Astrocyte (in vitro differentiated cells and primary cell): ENCODE measurements around the gene PIAS2. TPM values are rescaled to one million over a fixed set of nuclear protein-coding genes. Genes with fewer than 3 reads are reported as not detected.
"Not testable (repeated sequence)": the region's sequence is repeated elsewhere in the genome, so short reads cannot be mapped to it uniquely, and the experiment has no call there.

Experiments used
- DNase-seq: peaks from one replicate; pipeline ENCODE4 v3.0.0-alpha.2; 2010; ENCODE audit warnings: low read depth
- FAIRE-seq: peaks from 2 replicates; lab custom pipeline; 2011; peaks lifted over from hg19 to GRCh38; lab: Jason Lieb, UNC
- H2AFZ ChIP-seq: 2 replicates; pipeline ENCODE4 v1.6.0; 2012; ENCODE audit warnings: low read depth, low read length, inconsistent platforms
- H3K27ac ChIP-seq: 2 replicates; pipeline ENCODE4 v1.5.1; 2011; ENCODE audit warnings: low read depth, low read length, inconsistent platforms
- H3K27me3 ChIP-seq: 2 replicates; pipeline ENCODE4 v1.6.0; 2011; ENCODE audit warnings: low read length, inconsistent platforms; ENCODE audit not compliant: insufficient read depth
- H3K36me3 ChIP-seq: 2 replicates; pipeline ENCODE4 v1.5.1; 2011; ENCODE audit warnings: low read length, inconsistent platforms; ENCODE audit not compliant: insufficient read depth
- H3K4me1 ChIP-seq: 2 replicates; pipeline ENCODE4 v1.5.1; 2011; ENCODE audit warnings: low read length, inconsistent platforms; ENCODE audit not compliant: insufficient read depth
- H3K4me2 ChIP-seq: 2 replicates; pipeline ENCODE4 v1.6.0; 2012; ENCODE audit warnings: low read length, inconsistent platforms
- H3K4me3 ChIP-seq: 2 replicates; pipeline ENCODE4 v1.5.1; 2011; ENCODE audit warnings: low read depth, mild to moderate bottlenecking, low read length, inconsistent platforms; ENCODE audit not compliant: insufficient read depth
- H3K79me2 ChIP-seq: 2 replicates; pipeline ENCODE4 v1.6.0; 2012; ENCODE audit warnings: mild to moderate bottlenecking, low read length, inconsistent platforms; ENCODE audit not compliant: insufficient read depth
- H3K9ac ChIP-seq: 2 replicates; pipeline ENCODE4 v1.6.0; 2012; ENCODE audit warnings: mild to moderate bottlenecking, low read length, inconsistent platforms
- H3K9me3 ChIP-seq: 2 replicates; pipeline ENCODE4 v1.5.1; 2012; ENCODE audit warnings: low read depth, mild to moderate bottlenecking, low read length, inconsistent platforms; ENCODE audit not compliant: insufficient read depth
- H4K20me1 ChIP-seq: 2 replicates; pipeline ENCODE4 v1.6.0; 2012; ENCODE audit warnings: low read length, inconsistent platforms; ENCODE audit not compliant: insufficient read depth
- H3K27ac Mint-ChIP-seq: one replicate; pipeline ENCODE4 v1.8.0; 2021; ENCODE audit warnings: mild to moderate bottlenecking, mixed read lengths; ENCODE audit not compliant: unreplicated experiment
- H3K27me3 Mint-ChIP-seq: one replicate; pipeline ENCODE4 v1.8.0; 2021; ENCODE audit warnings: low read depth, mixed read lengths; ENCODE audit not compliant: unreplicated experiment
- H3K36me3 Mint-ChIP-seq: one replicate; pipeline ENCODE4 v1.8.0; 2021; ENCODE audit warnings: low read depth, mixed read lengths; ENCODE audit not compliant: unreplicated experiment
- H3K4me1 Mint-ChIP-seq: one replicate; pipeline ENCODE4 v1.8.0; 2021; ENCODE audit warnings: low read depth, mixed read lengths; ENCODE audit not compliant: unreplicated experiment
- H3K4me3 Mint-ChIP-seq: one replicate; pipeline ENCODE4 v1.8.0; 2021; ENCODE audit warnings: mild to moderate bottlenecking, moderate library complexity, mixed read lengths; ENCODE audit not compliant: unreplicated experiment
- H3K9me3 Mint-ChIP-seq: one replicate; pipeline ENCODE4 v1.8.0; 2021; ENCODE audit warnings: mild to moderate bottlenecking, mixed read lengths; ENCODE audit not compliant: unreplicated experiment
- CTCF ChIP-seq: IDR thresholded peaks from 2 replicates; pipeline ENCODE4 v1.5.1; 2011; ENCODE audit warnings: low read depth, mild to moderate bottlenecking, inconsistent platforms, low read length, moderate library complexity; ENCODE audit not compliant: insufficient read depth
- EZH2 ChIP-seq: IDR thresholded peaks from 2 replicates; pipeline ENCODE4 v1.6.1; 2012; ENCODE audit warnings: mild to moderate bottlenecking, low read length, inconsistent platforms; ENCODE audit not compliant: insufficient read depth
- total RNA-seq: library from RNA; stranded (reverse); gene quantifications from 2 replicates; pipeline ENCODE4 v1.2.1, GENCODE V29; 2021

The PIAS2 gene
- total RNA-seq, 1 donor from 2014 or later = 29.3 TPM

GRCh38 chr18:46867367-46868143 is 49.8 kb downstream of the PIAS2 start:
- Histone ChIP-seq H3K36me3 (no peaks in the 10 kb centered on the region), H3K4me2 (no peak overlapping the region), H3K9me3 (peaks cover 9% of the 10 kb centered on the region), H3K27me3 (no peaks in the 10 kb centered on the region), H3K9ac (no peak overlapping the region), H3K79me2 (peaks cover 13% of the 10 kb centered on the region), H4K20me1 (peaks cover 30% of the 10 kb centered on the region), H2AFZ (no peak overlapping the region), H3K4me3 (no peak overlapping the region), H3K27ac (no peak overlapping the region), H3K4me1 (no peaks in the 10 kb centered on the region)
- FAIRE-seq = no peak
- H3K27ac Mint-ChIP-seq = no peak overlapping the region
- H3K4me1 Mint-ChIP-seq = peaks cover 5% of the 10 kb centered on the region
- H3K9me3 Mint-ChIP-seq = peaks cover 14% of the 10 kb centered on the region
- no peaks in the 10 kb centered on the region for H3K27me3 Mint-ChIP-seq
- peaks cover 20% of the 10 kb centered on the region for H3K36me3 Mint-ChIP-seq
- no peak for DNase-seq
- H3K4me3 Mint-ChIP-seq = no peak overlapping the region
- no peak for TF ChIP-seq EZH2
- no peak for TF ChIP-seq CTCF

GRCh38 chr18:46866523-46866922 is 50.8 kb downstream of the PIAS2 start:
- no peak overlapping the region for H3K4me3 Mint-ChIP-seq
- FAIRE-seq (no peak), DNase-seq (no peak)
- H3K9ac ChIP-seq = no peak overlapping the region
- H3K79me2 ChIP-seq = peaks cover 13% of the 10 kb centered on the region
- TF ChIP-seq CTCF = no peak
- no peak for TF ChIP-seq EZH2
- no peaks in the 10 kb centered on the region for H3K27me3 ChIP-seq
- no peak overlapping the region for H3K4me3 ChIP-seq
- peaks cover 9% of the 10 kb centered on the region for H3K9me3 ChIP-seq
- peaks cover 5% of the 10 kb centered on the region for H3K4me1 Mint-ChIP-seq
- no peaks in the 10 kb centered on the region for H3K27me3 Mint-ChIP-seq
- no peak overlapping the region for H3K27ac Mint-ChIP-seq
- peaks cover 25% of the 10 kb centered on the region for H4K20me1 ChIP-seq
- no peak overlapping the region for H2AFZ ChIP-seq
- H3K36me3 ChIP-seq = no peaks in the 10 kb centered on the region
- peaks cover 20% of the 10 kb centered on the region for H3K36me3 Mint-ChIP-seq
- no peaks in the 10 kb centered on the region for H3K4me1 ChIP-seq
- H3K27ac ChIP-seq = no peak overlapping the region
- H3K9me3 Mint-ChIP-seq = peaks cover 14% of the 10 kb centered on the region
- H3K4me2 ChIP-seq = no peak overlapping the region

- H3K9me3 Mint-ChIP-seq = peaks cover 12% of the 10 kb centered on the region
- H3K27me3 ChIP-seq, H3K9ac ChIP-seq, H3K27ac Mint-ChIP-seq, H3K4me1 ChIP-seq, H3K4me3 Mint-ChIP-seq, H3K4me1 Mint-ChIP-seq, H3K27ac ChIP-seq, H3K4me3 ChIP-seq, FAIRE-seq, H2AFZ ChIP-seq, H3K36me3 ChIP-seq, H3K4me2 ChIP-seq, DNase-seq, H3K9me3 ChIP-seq, H3K27me3 Mint-ChIP-seq: not testable (repeated sequence)
- peaks cover 29% of the 10 kb centered on the region for H4K20me1 ChIP-seq
- peaks cover 16% of the 10 kb centered on the region for H3K36me3 Mint-ChIP-seq
- peaks cover 13% of the 10 kb centered on the region for H3K79me2 ChIP-seq
Observed at GRCh38 chr18:46865245-46865644, 52.1 kb downstream of the PIAS2 start.
